ENCODE results near the gene WDR41.

DNA sequence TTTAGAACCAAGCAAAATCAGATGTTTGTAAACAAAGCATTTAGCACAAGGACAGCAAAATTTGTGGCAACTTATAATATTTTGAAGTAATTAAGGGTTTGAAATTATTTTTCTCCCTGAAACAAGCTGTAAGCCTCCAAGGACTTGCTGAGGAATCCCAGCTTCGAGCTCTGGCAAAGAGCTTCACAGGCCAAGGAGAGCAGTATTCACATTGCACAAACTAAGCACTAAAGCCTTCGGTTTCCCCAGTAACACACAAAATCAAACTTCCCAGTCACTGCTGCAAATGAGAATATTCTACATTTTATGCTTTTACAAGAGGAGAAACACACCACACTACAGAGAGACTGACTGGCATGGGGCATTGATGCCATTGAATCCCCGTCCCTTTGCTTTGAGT lies 101.9 kb downstream of the WDR41 start:
- TF ChIP-seq, protein P1, sequence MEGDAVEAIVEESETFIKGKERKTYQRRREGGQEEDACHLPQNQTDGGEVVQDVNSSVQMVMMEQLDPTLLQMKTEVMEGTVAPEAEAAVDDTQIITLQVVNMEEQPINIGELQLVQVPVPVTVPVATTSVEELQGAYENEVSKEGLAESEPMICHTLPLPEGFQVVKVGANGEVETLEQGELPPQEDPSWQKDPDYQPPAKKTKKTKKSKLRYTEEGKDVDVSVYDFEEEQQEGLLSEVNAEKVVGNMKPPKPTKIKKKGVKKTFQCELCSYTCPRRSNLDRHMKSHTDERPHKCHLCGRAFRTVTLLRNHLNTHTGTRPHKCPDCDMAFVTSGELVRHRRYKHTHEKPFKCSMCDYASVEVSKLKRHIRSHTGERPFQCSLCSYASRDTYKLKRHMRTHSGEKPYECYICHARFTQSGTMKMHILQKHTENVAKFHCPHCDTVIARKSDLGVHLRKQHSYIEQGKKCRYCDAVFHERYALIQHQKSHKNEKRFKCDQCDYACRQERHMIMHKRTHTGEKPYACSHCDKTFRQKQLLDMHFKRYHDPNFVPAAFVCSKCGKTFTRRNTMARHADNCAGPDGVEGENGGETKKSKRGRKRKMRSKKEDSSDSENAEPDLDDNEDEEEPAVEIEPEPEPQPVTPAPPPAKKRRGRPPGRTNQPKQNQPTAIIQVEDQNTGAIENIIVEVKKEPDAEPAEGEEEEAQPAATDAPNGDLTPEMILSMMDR (conservative IDR thresholded peaks at IDR 0.05): no peak
- TF ChIP-seq EZH2 (IDR thresholded peaks at IDR 0.05; ENCODE audit: low read depth): no peak
